ENCODE measurements around the gene MRPL45. TPM values are rescaled to one million over a fixed set of nuclear protein-coding genes. Genes with fewer than 3 reads are reported as not detected.
"Not testable (repeated sequence)": the region's sequence is repeated elsewhere in the genome, so short reads cannot be mapped to it uniquely, and the experiment has no call there.

Gene MRPL45
- 10 to 100 TPM; 50.7 to 68.8 (median 56.3) TPM for polyA plus RNA-seq (ENCODE audit: insufficient read length in 10 of 10)
- long read RNA-seq, donor 1, transcript MRPL45-203 (8 exons, 1,705 nt) = major isoform, 11 of 16 reads
- long read RNA-seq, donor 1, partial matches to known transcripts = 5 of 16 reads
- long read RNA-seq, donor 1, other reads (novel, unspliced or antisense) = 0 of 16 reads
- long read RNA-seq, donor 2, transcript MRPL45-203 (8 exons, 1,705 nt) = major isoform, 17 of 17 reads
- long read RNA-seq, donor 2, partial matches to known transcripts = 0 of 17 reads
- long read RNA-seq, donor 2, other reads (novel, unspliced or antisense) = 0 of 17 reads
- long read RNA-seq, donor 3 = 0 reads
- long read RNA-seq, donor 4, transcript MRPL45-203 (8 exons, 1,705 nt) = major isoform, 8 of 15 reads
- long read RNA-seq, donor 4, partial matches to known transcripts = 7 of 15 reads
- long read RNA-seq, donor 4, other reads (novel, unspliced or antisense) = 0 of 15 reads
- long read RNA-seq, donor 5, transcript MRPL45-203 (8 exons, 1,705 nt) = major isoform, 21 of 42 reads
- long read RNA-seq, donor 5, partial matches to known transcripts = 21 of 42 reads
- long read RNA-seq, donor 5, other reads (novel, unspliced or antisense) = 0 of 42 reads
- long read RNA-seq, donor 6, transcript MRPL45-203 (8 exons, 1,705 nt) = major isoform, 23 of 31 reads
- long read RNA-seq, donor 6, partial matches to known transcripts = 8 of 31 reads
- long read RNA-seq, donor 6, other reads (novel, unspliced or antisense) = 0 of 31 reads
- long read RNA-seq, donor 7, transcript MRPL45-203 (8 exons, 1,705 nt) = major isoform, 9 of 9 reads
- long read RNA-seq, donor 7, partial matches to known transcripts = 0 of 9 reads
- long read RNA-seq, donor 7, other reads (novel, unspliced or antisense) = 0 of 9 reads
- long read RNA-seq, donor 8, transcript MRPL45-203 (8 exons, 1,705 nt) = major isoform, 8 of 8 reads
- long read RNA-seq, donor 8, partial matches to known transcripts = 0 of 8 reads
- long read RNA-seq, donor 8, other reads (novel, unspliced or antisense) = 0 of 8 reads
- long read RNA-seq, donor 9, partial matches to known transcripts = 0 of 2 reads
- long read RNA-seq, donor 9, other reads (novel, unspliced or antisense) = 0 of 2 reads

GRCh38 chr17:38296834-38297517 is at the start of gene MRPL45:
TSS of gene MRPL45 (plus strand) at chr17:38297168. CDS start at chr17:38297184, 16 bp downstream.
- peak; percentile 97 to 99 (median 98) for DNase-seq

- not testable (repeated sequence) for DNase-seq
Measured at GRCh38 chr17:38253191-38253590, 43.8 kb upstream of the MRPL45 start.

- DNase-seq = not testable (repeated sequence)
Measured at GRCh38 chr17:38254357-38254756, 42.6 kb upstream of the MRPL45 start.

GRCh38 chr17:38257013-38257621 is 39.9 kb upstream of the MRPL45 start:
- peak; percentile 77 to 90 (median 80) for DNase-seq

DNA sequence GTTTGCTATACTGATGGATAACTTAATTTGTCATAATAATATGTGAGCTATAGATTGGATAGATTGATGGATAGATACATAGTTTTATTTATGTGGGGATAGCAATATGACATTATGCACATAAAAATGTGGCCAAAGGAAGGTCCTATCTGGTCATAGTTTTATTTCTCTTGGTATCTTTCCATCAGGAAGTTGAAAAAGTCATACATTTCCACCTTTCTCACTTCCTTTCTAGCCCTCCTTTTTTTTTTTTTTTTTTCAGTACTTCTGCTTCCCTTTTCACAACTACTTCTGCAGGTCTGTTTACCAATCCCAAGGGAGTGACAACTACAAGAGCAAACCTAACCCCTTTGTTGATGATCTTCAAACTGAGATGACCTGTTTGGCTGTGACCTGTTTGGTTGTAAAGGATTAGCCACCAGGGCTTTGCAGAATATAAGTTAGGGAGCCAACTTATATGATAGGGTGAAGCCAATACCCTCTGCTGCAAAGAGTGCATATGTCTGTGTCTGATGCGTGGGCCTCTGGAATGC is 30.9 kb upstream of the MRPL45 start:
- not testable (repeated sequence) for DNase-seq

- DNase-seq = not testable (repeated sequence)
Measured at GRCh38 chr17:38266571-38266970, 30.4 kb upstream of the MRPL45 start.

- not testable (repeated sequence) for DNase-seq
Measured at GRCh38 chr17:38268138-38268537, 28.8 kb upstream of the MRPL45 start.

GRCh38 chr17:38269045-38269444 is 27.9 kb upstream of the MRPL45 start:
- DNase-seq = not testable (repeated sequence)

GRCh38 chr17:38269552-38269951 is 27.4 kb upstream of the MRPL45 start:
- not testable (repeated sequence) for DNase-seq

- not testable (repeated sequence) for DNase-seq
Measured at GRCh38 chr17:38285994-38286393, 11.0 kb upstream of the MRPL45 start.

- peak in 2 of 3 donors; percentile 43 to 72 for DNase-seq
Measured at GRCh38 chr17:38286501-38287091, 10.4 kb upstream of the MRPL45 start.

- DNase-seq = peak in 1 of 3 donors; percentile 22
Measured at GRCh38 chr17:38288217-38288827, 8.6 kb upstream of the MRPL45 start.

DNA sequence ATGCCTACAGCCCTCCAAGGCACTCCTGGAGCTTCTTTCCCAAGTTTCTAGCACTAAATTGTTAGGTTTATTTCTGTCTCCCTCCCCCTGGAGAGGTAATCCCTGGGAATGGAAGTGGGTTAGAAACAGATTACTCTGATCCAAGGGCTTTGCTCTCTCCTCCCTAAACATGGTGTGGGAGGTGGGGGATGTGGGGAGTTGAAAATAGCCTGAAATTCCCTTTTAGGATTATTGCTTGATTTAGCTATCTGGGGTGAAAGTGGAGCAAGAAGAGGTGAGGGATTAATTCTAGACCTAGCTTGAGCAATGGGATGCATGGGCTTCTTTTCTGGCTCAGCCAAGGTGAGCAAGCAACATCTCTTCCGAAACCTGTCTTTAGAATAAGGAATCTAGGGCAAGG is 7.2 kb upstream of the MRPL45 start:
- not testable (repeated sequence) for DNase-seq

- peak in 1 of 3 donors; percentile 14 for DNase-seq
Measured at GRCh38 chr17:38295602-38296365, 1.2 kb upstream of the MRPL45 start.

DNA sequence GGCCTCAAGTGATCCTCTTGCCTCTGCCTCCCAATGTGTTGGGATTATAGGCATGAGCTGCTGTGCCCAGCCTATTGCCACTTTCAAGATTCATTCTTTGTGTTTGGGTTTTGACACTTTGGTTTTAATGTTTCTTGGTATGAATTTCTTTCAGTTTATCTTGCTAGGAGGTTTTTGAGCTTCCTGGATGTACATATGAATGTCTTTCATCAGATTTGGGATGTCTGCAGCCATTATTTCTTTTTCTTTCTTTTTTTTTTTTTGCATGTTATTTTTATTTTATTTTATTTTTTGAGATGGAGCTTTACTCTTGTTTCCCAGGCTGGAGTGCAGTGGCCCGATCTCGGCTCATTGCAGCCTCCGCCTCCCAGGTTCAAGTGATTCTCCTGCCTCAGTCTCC is 18.5 kb downstream of the MRPL45 start:
- DNase-seq = no peak

- no peak for DNase-seq
Measured at GRCh38 chr17:38317081-38317480, 20.1 kb downstream of the MRPL45 start.

- DNase-seq = no peak
Measured at GRCh38 chr17:38320482-38320881, 23.5 kb downstream of the MRPL45 start.

GRCh38 chr17:38322156-38322779 is 25.3 kb downstream of the MRPL45 start:
- peak; percentile 18 to 67 (median 36) for DNase-seq
